ENCODE measurements around the gene EPHB1. TPM values are rescaled to one million over a fixed set of nuclear protein-coding genes. Genes with fewer than 3 reads are reported as not detected.

The EPHB1 gene
- total and polyA plus RNA-seq, 2 donors (not counting 3 experiments of a cell fraction or from before 2014, with no cell fraction given): 1.3 to 5.2 TPM

DNA sequence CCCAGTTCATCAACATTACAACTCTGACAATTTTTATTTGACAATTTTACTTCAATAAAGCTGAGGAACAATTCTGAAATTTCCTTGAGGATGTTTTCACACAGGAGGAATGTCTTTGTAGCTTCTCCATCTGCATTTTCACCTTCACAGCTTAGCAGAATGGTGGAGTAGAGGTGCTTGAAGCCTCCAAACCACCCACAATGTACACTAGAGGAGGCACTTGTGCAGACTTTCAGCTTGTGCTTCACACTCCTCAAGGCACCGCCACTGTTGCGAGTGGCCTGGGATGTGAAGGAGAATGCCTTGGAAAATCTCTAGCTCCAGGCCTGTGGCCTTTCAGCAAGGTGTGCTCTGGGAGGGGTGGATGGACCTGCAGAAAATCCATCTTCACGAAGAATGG lies 181.9 kb downstream of the EPHB1 start:
- ChIA-PET CTCF (no interaction called here), POLR2A (no interaction called here)
- no peaks in the 10 kb centered on the region for H3K9me1 ChIP-seq (replicated peaks; ENCODE audit: control insufficient read depth, extremely low read depth, insufficient read depth, low read length)
- FAIRE-seq (no peak), DNase-seq (ENCODE audit: low read depth, low spot score) (no peak)
- no peak overlapping the region for H2AFZ ChIP-seq (ENCODE audit: low read depth, low read length)
- TF ChIP-seq, protein P1, sequence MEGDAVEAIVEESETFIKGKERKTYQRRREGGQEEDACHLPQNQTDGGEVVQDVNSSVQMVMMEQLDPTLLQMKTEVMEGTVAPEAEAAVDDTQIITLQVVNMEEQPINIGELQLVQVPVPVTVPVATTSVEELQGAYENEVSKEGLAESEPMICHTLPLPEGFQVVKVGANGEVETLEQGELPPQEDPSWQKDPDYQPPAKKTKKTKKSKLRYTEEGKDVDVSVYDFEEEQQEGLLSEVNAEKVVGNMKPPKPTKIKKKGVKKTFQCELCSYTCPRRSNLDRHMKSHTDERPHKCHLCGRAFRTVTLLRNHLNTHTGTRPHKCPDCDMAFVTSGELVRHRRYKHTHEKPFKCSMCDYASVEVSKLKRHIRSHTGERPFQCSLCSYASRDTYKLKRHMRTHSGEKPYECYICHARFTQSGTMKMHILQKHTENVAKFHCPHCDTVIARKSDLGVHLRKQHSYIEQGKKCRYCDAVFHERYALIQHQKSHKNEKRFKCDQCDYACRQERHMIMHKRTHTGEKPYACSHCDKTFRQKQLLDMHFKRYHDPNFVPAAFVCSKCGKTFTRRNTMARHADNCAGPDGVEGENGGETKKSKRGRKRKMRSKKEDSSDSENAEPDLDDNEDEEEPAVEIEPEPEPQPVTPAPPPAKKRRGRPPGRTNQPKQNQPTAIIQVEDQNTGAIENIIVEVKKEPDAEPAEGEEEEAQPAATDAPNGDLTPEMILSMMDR (IDR thresholded peaks at IDR 0.05; ENCODE audit: extremely low read depth in 1 of 2, insufficient read depth in 1 of 2, low read depth in 1 of 2, low read length in 2 of 2): no peak
- TF ChIP-seq, protein P2, sequence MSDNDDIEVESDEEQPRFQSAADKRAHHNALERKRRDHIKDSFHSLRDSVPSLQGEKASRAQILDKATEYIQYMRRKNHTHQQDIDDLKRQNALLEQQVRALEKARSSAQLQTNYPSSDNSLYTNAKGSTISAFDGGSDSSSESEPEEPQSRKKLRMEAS (IDR thresholded peaks at IDR 0.05; ENCODE audit: insufficient read depth, insufficient read length): no peak
- TF ChIP-seq POLR2AphosphoS5 (IDR thresholded peaks at IDR 0.05; ENCODE audit: insufficient read depth, low read depth, low read length): no peak
- intact Hi-C loops (cut with micrococcal nuclease): loop anchor here (5.0 kb wide), 1 partner anchor 180 kb away; the partner anchor contains the start of gene EPHB1
- no peak overlapping the region for H3K4me3 ChIP-seq (replicated peaks in 1 of 3; ENCODE audit: insufficient read depth in 1 of 3, low read depth in 1 of 3, low read length in 3 of 3)
- no peaks in the 10 kb centered on the region for H3K27me3 ChIP-seq (ENCODE audit: control insufficient read depth in 2 of 2, insufficient read depth in 2 of 2, low read length in 2 of 2)
- no peak overlapping the region for H3K27ac ChIP-seq (ENCODE audit: insufficient read depth, low read depth, low read length)
- H3K9me3 ChIP-seq (replicated peaks; ENCODE audit: control insufficient read depth, insufficient read depth, low read length): no peaks in the 10 kb centered on the region
- BruUV-seq (replicated peaks): no TSS peak
- no peak overlapping the region for H3K9ac ChIP-seq (replicated peaks; ENCODE audit: extremely low read depth, insufficient read depth, low read length)
- no peaks in the 10 kb centered on the region for H4K20me1 ChIP-seq (replicated peaks; ENCODE audit: control insufficient read depth, extremely low read depth, insufficient read depth, low read length)
- dilution Hi-C loops (cut with MboI; ENCODE audit: extremely low pct_ligation_motif_present, low sequenced_read_pairs): no loop called here
- no peak overlapping the region for H3K4me2 ChIP-seq (ENCODE audit: insufficient read depth, low read length)
- H3K4me1 ChIP-seq (ENCODE audit: control insufficient read depth, extremely low read depth, insufficient read depth, low read length): no peaks in the 10 kb centered on the region
- H3K79me2 ChIP-seq (ENCODE audit: control insufficient read depth, insufficient read depth, low read length): no peaks in the 10 kb centered on the region
- no peaks in the 10 kb centered on the region for H3K36me3 ChIP-seq (ENCODE audit: control insufficient read depth in 2 of 2, extremely low read depth in 1 of 2, insufficient read depth in 2 of 2, low read length in 2 of 2)

DNA sequence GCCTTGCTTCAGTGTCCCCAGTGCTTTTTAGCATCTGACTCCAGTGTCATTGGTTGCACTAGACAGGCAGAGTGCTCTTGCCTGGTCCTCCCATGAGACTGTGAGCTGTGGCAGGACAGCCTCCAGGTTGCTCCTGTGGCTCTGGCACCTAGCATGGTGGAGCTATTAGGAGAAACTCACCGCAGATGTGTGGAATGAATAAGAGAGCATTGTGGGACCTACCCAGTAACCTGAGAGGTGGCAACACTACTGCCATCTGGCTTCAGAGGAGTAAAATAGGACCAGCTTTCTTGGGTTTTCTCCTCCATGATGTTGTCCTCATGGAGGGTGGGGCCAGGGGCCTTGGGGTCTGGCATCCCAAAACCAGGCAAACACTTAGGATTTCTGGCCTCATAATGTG lies 183.6 kb downstream of the EPHB1 start:
- no TSS peak for BruUV-seq (replicated peaks)
- CTCF ChIA-PET: interaction anchor here (1.8 kb wide), 1 partner anchor 184 kb away, joined by 6 read pairs; the partner anchor contains the start of gene EPHB1
- no peak overlapping the region for H3K4me3 ChIP-seq (replicated peaks in 1 of 3; ENCODE audit: insufficient read depth in 1 of 3, low read depth in 1 of 3, low read length in 3 of 3)
- no peaks in the 10 kb centered on the region for H3K9me1 ChIP-seq (replicated peaks; ENCODE audit: control insufficient read depth, extremely low read depth, insufficient read depth, low read length)
- H3K27ac ChIP-seq (ENCODE audit: insufficient read depth, low read depth, low read length): no peak overlapping the region
- H3K9me3 ChIP-seq (replicated peaks; ENCODE audit: control insufficient read depth, insufficient read depth, low read length): no peaks in the 10 kb centered on the region
- TF ChIP-seq JUN (IDR thresholded peaks at IDR 0.05; ENCODE audit: borderline replicate concordance, insufficient read depth, insufficient read length, low read depth) (no peak), POLR2A (IDR thresholded peaks at IDR 0.05; ENCODE audit: low read depth, low read length) (no peak), GATA2 (IDR thresholded peaks at IDR 0.05; ENCODE audit: insufficient read depth, insufficient read length, low read depth, low read length) (no peak), FOS (IDR thresholded peaks at IDR 0.05; ENCODE audit: borderline replicate concordance, insufficient read depth, low read length) (no peak), POLR2AphosphoS5 (IDR thresholded peaks at IDR 0.05; ENCODE audit: insufficient read depth, low read depth, low read length) (no peak), MYC (IDR thresholded peaks at IDR 0.05; ENCODE audit: low read depth, low read length) (no peak), EZH2 (IDR thresholded peaks at IDR 0.05; ENCODE audit: borderline replicate concordance, low read depth, low read length, severe bottlenecking) (no peak)
- TF ChIP-seq, protein P2 (IDR thresholded peaks at IDR 0.05; ENCODE audit: insufficient read depth, insufficient read length): no peak
- TF ChIP-seq, protein P1 (IDR thresholded peaks at IDR 0.05; ENCODE audit: extremely low read depth in 1 of 2, insufficient read depth in 1 of 2, low read depth in 1 of 2, low read length in 2 of 2): no peak
- no peak for DNase-seq (ENCODE audit: low read depth, low spot score)
- H3K4me1 ChIP-seq (ENCODE audit: control insufficient read depth, extremely low read depth, insufficient read depth, low read length): no peaks in the 10 kb centered on the region
- dilution Hi-C loops (cut with MboI; ENCODE audit: extremely low pct_ligation_motif_present, low sequenced_read_pairs): no loop called here
- H3K36me3 ChIP-seq (ENCODE audit: control insufficient read depth in 2 of 2, extremely low read depth in 1 of 2, insufficient read depth in 2 of 2, low read length in 2 of 2): no peaks in the 10 kb centered on the region
- H3K9ac ChIP-seq (replicated peaks; ENCODE audit: extremely low read depth, insufficient read depth, low read length): no peak overlapping the region
- H3K27me3 ChIP-seq (ENCODE audit: control insufficient read depth in 2 of 2, insufficient read depth in 2 of 2, low read length in 2 of 2): no peaks in the 10 kb centered on the region
- no peak overlapping the region for H3K4me2 ChIP-seq (ENCODE audit: insufficient read depth, low read length)
- POLR2A ChIA-PET: no interaction called here
- no peaks in the 10 kb centered on the region for H3K79me2 ChIP-seq (ENCODE audit: control insufficient read depth, insufficient read depth, low read length)
- intact Hi-C loops (cut with micrococcal nuclease): loop anchor here (5.0 kb wide), 1 partner anchor 181 kb away; the partner anchor contains the start of gene EPHB1
- no peak for FAIRE-seq
- no peaks in the 10 kb centered on the region for H4K20me1 ChIP-seq (replicated peaks; ENCODE audit: control insufficient read depth, extremely low read depth, insufficient read depth, low read length)
- no peak overlapping the region for H2AFZ ChIP-seq (ENCODE audit: low read depth, low read length)
